ENCODE results near the gene RHBDF1.

The RHBDF1 gene

GRCh38 chr16:61879-62281 lies 10.6 kb downstream of the RHBDF1 start:
- peaks cover 12% of the 10 kb centered on the region for H3K27me3 ChIP-seq
- no peak for TF ChIP-seq CTCF (IDR thresholded peaks at IDR 0.05)
- no peaks in the 10 kb centered on the region for H3K4me1 ChIP-seq (ENCODE audit: control insufficient read depth in 1 of 2, insufficient read depth in 1 of 2, low read depth in 1 of 2, low read length in 1 of 2)
- no peaks in the 10 kb centered on the region for H3K9me3 ChIP-seq
- no peak overlapping the region for H3K27ac ChIP-seq
- H3K4me3 ChIP-seq (ENCODE audit: low read depth in 1 of 2, low read length in 1 of 2), result no peak overlapping the region
- H3K36me3 ChIP-seq, result peaks cover 10% of the 10 kb centered on the region

- Histone ChIP-seq H3K4me1 (ENCODE audit: control insufficient read depth in 1 of 2, insufficient read depth in 1 of 2, low read depth in 1 of 2, low read length in 1 of 2) (no peaks in the 10 kb centered on the region), H3K9me3 (no peaks in the 10 kb centered on the region), H3K27ac (no peak overlapping the region), H3K27me3 (peaks cover 5% of the 10 kb centered on the region), H3K36me3 (peaks cover 17% of the 10 kb centered on the region), H3K4me3 (ENCODE audit: low read depth in 1 of 2, low read length in 1 of 2) (no peak overlapping the region)
- no peak for TF ChIP-seq CTCF (IDR thresholded peaks at IDR 0.05)
These were observed 11.2 kb downstream of the RHBDF1 start for GRCh38 chr16:60929-61878.

- Histone ChIP-seq H3K27me3 (no peaks in the 10 kb centered on the region), H3K4me3 (ENCODE audit: low read depth in 1 of 2, low read length in 1 of 2) (no peak overlapping the region), H3K4me1 (ENCODE audit: control insufficient read depth in 1 of 2, insufficient read depth in 1 of 2, low read depth in 1 of 2, low read length in 1 of 2) (no peaks in the 10 kb centered on the region), H3K27ac (no peak overlapping the region), H3K9me3 (no peaks in the 10 kb centered on the region), H3K36me3 (peaks cover 22% of the 10 kb centered on the region)
- TF ChIP-seq CTCF (IDR thresholded peaks at IDR 0.05), result no peak
These were observed 12.3 kb downstream of the RHBDF1 start for GRCh38 chr16:60166-60565.

- no peaks in the 10 kb centered on the region for H3K9me3 ChIP-seq
- H3K27me3 ChIP-seq, result no peaks in the 10 kb centered on the region
- H3K4me1 ChIP-seq (ENCODE audit: control insufficient read depth in 1 of 2, insufficient read depth in 1 of 2, low read depth in 1 of 2, low read length in 1 of 2), result peaks cover 0 to under 1% of the 10 kb centered on the region in 2 experiments
- H3K4me3 ChIP-seq (ENCODE audit: low read depth in 1 of 2, low read length in 1 of 2), result no peak overlapping the region
- H3K36me3 ChIP-seq, result peaks cover 22% of the 10 kb centered on the region
- H3K27ac ChIP-seq, result no peak overlapping the region
- no peak for TF ChIP-seq CTCF (IDR thresholded peaks at IDR 0.05)
These were observed 12.9 kb downstream of the RHBDF1 start for GRCh38 chr16:59440-60059.

- Histone ChIP-seq H3K36me3 (peaks cover 22% of the 10 kb centered on the region), H3K4me3 (ENCODE audit: low read depth in 1 of 2, low read length in 1 of 2) (no peak overlapping the region), H3K4me1 (ENCODE audit: control insufficient read depth in 1 of 2, insufficient read depth in 1 of 2, low read depth in 1 of 2, low read length in 1 of 2) (peaks cover 6 to 8% of the 10 kb centered on the region in 2 experiments), H3K27ac (no peak overlapping the region), H3K27me3 (no peaks in the 10 kb centered on the region), H3K9me3 (no peaks in the 10 kb centered on the region)
- no peak for TF ChIP-seq CTCF (IDR thresholded peaks at IDR 0.05)
These were observed 13.7 kb downstream of the RHBDF1 start for GRCh38 chr16:58491-59439.

Data from neutrophil (primary cell).